ENCODE results near the gene SOX5.

- TF ChIP-seq CTCF (conservative IDR thresholded peaks at IDR 0.05; ENCODE audit: low read depth in 2 of 2): peak in 1 of 2 experiments; percentile 38; a peak in 2 of 4 replicates
- TF ChIP-seq POLR2AphosphoS5 (IDR thresholded peaks at IDR 0.05; ENCODE audit: low read depth): no peak
Observed at GRCh38 chr12:23585782-23586163, 363.7 kb downstream of the SOX5 start.
